GM12865 (cell line): ENCODE results near the gene PLEKHG3.

Experiments
- DNase-seq: peaks from one replicate; pipeline ENCODE4 v3.0.0; 2010; ENCODE audit warnings: low read depth
- H3K4me3 ChIP-seq: 2 replicates; pipeline ENCODE4 v1.5.1; 2011; ENCODE audit warnings: mild to moderate bottlenecking, low read depth, low read length, control low read depth
- CTCF ChIP-seq: IDR thresholded peaks from 2 replicates; pipeline ENCODE4 v1.5.1; 2011; ENCODE audit warnings: low read length, control low read depth, low read depth, inconsistent platforms; ENCODE audit not compliant: insufficient read depth; ENCODE audit errors: missing control alignments

PLEKHG3 gene

GRCh38 chr14:64767215-64767964 is 63.2 kb downstream of the PLEKHG3 start:
- TF ChIP-seq CTCF = no peak
- H3K4me3 ChIP-seq = no peak overlapping the region
- no peak for DNase-seq

GRCh38 chr14:64768401-64769095 is 64.3 kb downstream of the PLEKHG3 start:
- H3K4me3 ChIP-seq = no peak overlapping the region
- DNase-seq = no peak
- no peak for TF ChIP-seq CTCF

GRCh38 chr14:64769096-64770020 is 65.1 kb downstream of the PLEKHG3 start:
- no peak for DNase-seq
- TF ChIP-seq CTCF = no peak
- H3K4me3 ChIP-seq = no peak overlapping the region

GRCh38 chr14:64770751-64771150 is 66.5 kb downstream of the PLEKHG3 start:
- H3K4me3 ChIP-seq = no peak overlapping the region
- no peak for TF ChIP-seq CTCF
- no peak for DNase-seq

- no peak for TF ChIP-seq CTCF
- no peak for DNase-seq
- H3K4me3 ChIP-seq = no peak overlapping the region
Observed at GRCh38 chr14:64771161-64771560, 66.9 kb downstream of the PLEKHG3 start.

- no peak for TF ChIP-seq CTCF
- no peak for DNase-seq
- H3K4me3 ChIP-seq = no peak overlapping the region
Observed at GRCh38 chr14:64772397-64772950, 68.2 kb downstream of the PLEKHG3 start.
